ENCODE data around the gene TUBA1A. TPM values are rescaled to one million over a fixed set of nuclear protein-coding genes. Genes with fewer than 3 reads are reported as not detected.
A peak's percentile ranks its signal among the peaks of the same experiment; 100 is the strongest.
"Not testable (repeated sequence)": the region's sequence is repeated elsewhere in the genome, so short reads cannot be mapped to it uniquely, and the experiment has no call there.

TUBA1A gene
- total RNA-seq, 1 donor from 2014 or later: 102 TPM

GRCh38 chr12:49212572-49212971, 23.7 kb upstream of the TUBA1A start:
- Histone ChIP-seq H3K9me3 (replicated peaks) (no peaks in the 10 kb centered on the region), H3K4me3 (no peak overlapping the region), H3K36me3 (no peaks in the 10 kb centered on the region), H3K4me1 (peaks cover 14% of the 10 kb centered on the region), H3K27ac (replicated peaks) (no peak overlapping the region), H3K27me3 (ENCODE audit: low read depth) (no peaks in the 10 kb centered on the region)
- intact Hi-C loops (cut with micrococcal nuclease): no loop called here
- no peak for DNase-seq
- TF ChIP-seq, protein P1, sequence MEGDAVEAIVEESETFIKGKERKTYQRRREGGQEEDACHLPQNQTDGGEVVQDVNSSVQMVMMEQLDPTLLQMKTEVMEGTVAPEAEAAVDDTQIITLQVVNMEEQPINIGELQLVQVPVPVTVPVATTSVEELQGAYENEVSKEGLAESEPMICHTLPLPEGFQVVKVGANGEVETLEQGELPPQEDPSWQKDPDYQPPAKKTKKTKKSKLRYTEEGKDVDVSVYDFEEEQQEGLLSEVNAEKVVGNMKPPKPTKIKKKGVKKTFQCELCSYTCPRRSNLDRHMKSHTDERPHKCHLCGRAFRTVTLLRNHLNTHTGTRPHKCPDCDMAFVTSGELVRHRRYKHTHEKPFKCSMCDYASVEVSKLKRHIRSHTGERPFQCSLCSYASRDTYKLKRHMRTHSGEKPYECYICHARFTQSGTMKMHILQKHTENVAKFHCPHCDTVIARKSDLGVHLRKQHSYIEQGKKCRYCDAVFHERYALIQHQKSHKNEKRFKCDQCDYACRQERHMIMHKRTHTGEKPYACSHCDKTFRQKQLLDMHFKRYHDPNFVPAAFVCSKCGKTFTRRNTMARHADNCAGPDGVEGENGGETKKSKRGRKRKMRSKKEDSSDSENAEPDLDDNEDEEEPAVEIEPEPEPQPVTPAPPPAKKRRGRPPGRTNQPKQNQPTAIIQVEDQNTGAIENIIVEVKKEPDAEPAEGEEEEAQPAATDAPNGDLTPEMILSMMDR (IDR thresholded peaks at IDR 0.05; ENCODE audit: borderline replicate concordance): no peak

GRCh38 chr12:49210703-49211102, 21.8 kb upstream of the TUBA1A start:
- H3K27me3 ChIP-seq (ENCODE audit: low read depth); intact Hi-C loops (cut with micrococcal nuclease); DNase-seq; H3K27ac ChIP-seq (replicated peaks); H3K9me3 ChIP-seq (replicated peaks); H3K36me3 ChIP-seq; H3K4me3 ChIP-seq: not testable (repeated sequence)
- H3K4me1 ChIP-seq: peaks cover 14% of the 10 kb centered on the region

DNA sequence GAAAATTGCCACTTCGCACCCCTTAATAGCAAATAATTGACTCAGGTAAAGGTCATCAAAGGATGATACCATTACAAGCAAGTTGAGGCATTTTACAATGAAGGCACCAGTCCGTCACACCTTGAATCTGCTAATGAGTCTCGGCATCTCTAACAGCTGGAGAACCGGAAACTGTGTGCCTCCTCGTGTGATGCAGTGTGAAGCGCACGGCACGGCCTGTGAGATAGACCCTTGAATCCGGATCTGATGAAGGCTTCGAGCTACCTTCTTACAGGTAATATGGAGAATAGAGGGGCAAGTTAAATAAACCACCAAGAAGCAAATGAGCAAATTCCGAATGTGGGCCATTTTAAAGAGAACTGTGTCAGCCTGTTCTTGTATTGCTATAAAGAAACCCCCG, 19.8 kb upstream of the TUBA1A start:
- no peak overlapping the region for H3K4me3 ChIP-seq
- H3K27me3 ChIP-seq (ENCODE audit: low read depth): no peaks in the 10 kb centered on the region
- no peaks in the 10 kb centered on the region for H3K9me3 ChIP-seq (replicated peaks)
- H3K27ac ChIP-seq (replicated peaks): no peak overlapping the region
- no peaks in the 10 kb centered on the region for H3K4me1 ChIP-seq
- DNase-seq: no peak
- intact Hi-C loops (cut with micrococcal nuclease): no loop called here
- TF ChIP-seq, protein P1 (IDR thresholded peaks at IDR 0.05; ENCODE audit: borderline replicate concordance): no peak
- no peaks in the 10 kb centered on the region for H3K36me3 ChIP-seq

- no peaks in the 10 kb centered on the region for H3K4me1 ChIP-seq
- H3K9me3 ChIP-seq (replicated peaks): no peaks in the 10 kb centered on the region
- H3K27ac ChIP-seq (replicated peaks): no peak overlapping the region
- intact Hi-C loops (cut with micrococcal nuclease): no loop called here
- no peaks in the 10 kb centered on the region for H3K36me3 ChIP-seq
- H3K27me3 ChIP-seq (ENCODE audit: low read depth): no peaks in the 10 kb centered on the region
- TF ChIP-seq, protein P1 (IDR thresholded peaks at IDR 0.05; ENCODE audit: borderline replicate concordance): no peak
- DNase-seq: no peak
- no peak overlapping the region for H3K4me3 ChIP-seq
Observed at GRCh38 chr12:49208146-49208545, 19.3 kb upstream of the TUBA1A start.

- TF ChIP-seq, protein P1 (IDR thresholded peaks at IDR 0.05; ENCODE audit: borderline replicate concordance): no peak
- no peak for DNase-seq
- no peak overlapping the region for H3K27ac ChIP-seq (replicated peaks)
- H3K36me3 ChIP-seq: no peaks in the 10 kb centered on the region
- no peaks in the 10 kb centered on the region for H3K27me3 ChIP-seq (ENCODE audit: low read depth)
- H3K4me1 ChIP-seq: peaks cover 11% of the 10 kb centered on the region
- intact Hi-C loops (cut with micrococcal nuclease): no loop called here
- no peak overlapping the region for H3K4me3 ChIP-seq
- H3K9me3 ChIP-seq (replicated peaks): no peaks in the 10 kb centered on the region
Observed at GRCh38 chr12:49206389-49206788, 17.5 kb upstream of the TUBA1A start.

- intact Hi-C loops (cut with micrococcal nuclease): no loop called here
- no peaks in the 10 kb centered on the region for H3K9me3 ChIP-seq (replicated peaks)
- H3K27me3 ChIP-seq (ENCODE audit: low read depth): no peaks in the 10 kb centered on the region
- H3K4me1 ChIP-seq: peaks cover 29% of the 10 kb centered on the region
- peak overlapping the region; percentile 79 for H3K27ac ChIP-seq (replicated peaks)
- peak overlapping the region; percentile 38 for H3K4me3 ChIP-seq
- TF ChIP-seq, protein P1 (IDR thresholded peaks at IDR 0.05; ENCODE audit: borderline replicate concordance): no peak
- H3K36me3 ChIP-seq: no peaks in the 10 kb centered on the region
- no peak for DNase-seq
Observed at GRCh38 chr12:49201595-49202295, 12.9 kb upstream of the TUBA1A start.

Data from left ventricle myocardium inferior (tissue), 1 donor.